Left cardiac atrium (tissue), 4 donors: Measurements from ENCODE around the gene CMTM3. TPM values are rescaled to one million over a fixed set of nuclear protein-coding genes. Genes with fewer than 3 reads are reported as not detected.
"Not testable (repeated sequence)": the region's sequence is repeated elsewhere in the genome, so short reads cannot be mapped to it uniquely, and the experiment has no call there.

Source experiments
- ATAC-seq, 2 donors: fragments of 200-7000 bp; cut with Tn5 transposase; one replicate each; pipeline ENCODE4 v1.9.1; 2020; ENCODE audit warnings: mild to moderate bottlenecking in 2 of 2, moderate library complexity in 2 of 2
- DNase-seq: peaks from one replicate; pipeline ENCODE4 v3.0.0-alpha.2; 2020
- intact Hi-C, 2 donors: fragments of 100-400 bp; cut with DNase I; formaldehyde crosslinking; loops; one replicate each; pipeline versions ENCODE4 v1.14.1 to v1.15.1; 2022 to 2023
- total RNA-seq, 2 donors: library from RNA; stranded (reverse); fragmentation: NEBNext Ultra II Directional; extraction: Animal tissue kit (Norgen Biotek cat#: 25700); gene quantifications; one replicate each; pipeline ENCODE4 v1.2.1, GENCODE V29; 2021
- donor health status: DM: no; HTN: yes; CAD: no.
- donor health status: DM: no; HTN: yes; CAD: no; lungs with severe emphysema.
- donor health status: DM: yes; HTN: yes; CAD: no.
- donor health status: Dilated cardiomyopathy.

Gene CMTM3
- total RNA-seq, 2 donors from 2014 or later, result 18.1 to 18.9 TPM

DNA sequence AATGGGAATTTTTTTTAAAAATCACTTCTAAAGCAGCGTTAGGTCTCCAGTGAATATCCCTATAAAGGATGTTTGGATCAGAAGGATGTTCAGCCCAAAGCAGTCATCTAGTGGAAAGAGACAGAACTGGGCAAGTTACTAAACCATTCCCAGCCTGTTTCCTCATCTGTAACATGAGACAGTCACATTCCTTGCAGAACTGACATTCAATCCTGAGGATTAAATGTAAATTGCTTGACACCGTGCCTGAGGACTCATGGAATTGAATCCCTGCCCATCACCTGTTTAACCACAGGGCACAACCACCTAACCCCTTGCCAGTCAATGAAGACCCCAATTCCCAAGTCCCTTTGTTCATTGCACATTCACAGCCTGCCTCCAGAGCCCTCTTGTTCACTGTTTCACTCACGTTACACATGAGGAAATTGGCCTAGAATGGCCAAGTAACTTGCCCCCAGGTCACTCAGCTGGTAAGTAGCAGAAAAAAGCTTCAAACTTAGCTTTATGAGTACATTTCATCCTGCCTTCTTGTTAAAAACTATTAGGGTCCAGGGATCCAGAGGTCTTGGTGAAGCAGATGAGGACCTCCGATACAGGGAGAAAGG is 23.8 kb upstream of the CMTM3 start:
- intact Hi-C loops, result no loop called here
- no peak for ATAC-seq

DNA sequence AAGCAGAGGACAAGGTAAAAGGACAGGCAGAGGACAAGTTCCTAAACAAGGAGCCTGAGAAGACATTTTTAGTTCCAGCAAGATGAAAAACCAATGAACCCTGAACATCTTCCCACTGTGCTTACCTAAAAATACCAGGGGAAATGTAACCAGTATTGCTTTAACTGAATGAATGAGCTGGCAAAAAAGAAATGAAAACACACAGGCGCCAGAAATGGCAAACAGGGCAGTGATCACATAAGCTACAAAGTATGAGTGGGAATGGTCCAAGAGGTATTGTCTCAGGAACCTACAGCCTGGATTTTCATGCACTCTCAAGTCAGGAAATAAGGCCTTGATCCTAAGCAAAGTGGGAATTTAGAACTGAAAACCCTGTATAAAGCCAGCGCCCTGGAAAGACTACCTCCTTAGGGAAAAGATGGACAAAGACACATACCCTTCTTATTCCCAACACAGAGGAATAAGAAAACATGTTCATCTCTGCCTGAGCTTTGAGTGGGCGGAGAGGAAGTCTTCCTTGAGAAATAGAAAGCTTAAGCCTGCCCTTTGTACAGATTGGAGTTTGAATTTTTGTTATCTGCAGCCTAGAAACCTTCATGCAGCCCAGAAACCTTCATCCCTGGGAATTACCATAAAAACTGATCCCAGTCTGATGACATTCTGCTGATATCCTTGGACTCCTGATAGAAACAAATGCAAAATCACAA is 23.1 kb upstream of the CMTM3 start:
- DNase-seq, result no peak
- intact Hi-C loops, result no loop called here
- no peak for ATAC-seq

More for the DNA sequence above, 23.8 kb upstream of the CMTM3 start:
- no peak for DNase-seq

DNA sequence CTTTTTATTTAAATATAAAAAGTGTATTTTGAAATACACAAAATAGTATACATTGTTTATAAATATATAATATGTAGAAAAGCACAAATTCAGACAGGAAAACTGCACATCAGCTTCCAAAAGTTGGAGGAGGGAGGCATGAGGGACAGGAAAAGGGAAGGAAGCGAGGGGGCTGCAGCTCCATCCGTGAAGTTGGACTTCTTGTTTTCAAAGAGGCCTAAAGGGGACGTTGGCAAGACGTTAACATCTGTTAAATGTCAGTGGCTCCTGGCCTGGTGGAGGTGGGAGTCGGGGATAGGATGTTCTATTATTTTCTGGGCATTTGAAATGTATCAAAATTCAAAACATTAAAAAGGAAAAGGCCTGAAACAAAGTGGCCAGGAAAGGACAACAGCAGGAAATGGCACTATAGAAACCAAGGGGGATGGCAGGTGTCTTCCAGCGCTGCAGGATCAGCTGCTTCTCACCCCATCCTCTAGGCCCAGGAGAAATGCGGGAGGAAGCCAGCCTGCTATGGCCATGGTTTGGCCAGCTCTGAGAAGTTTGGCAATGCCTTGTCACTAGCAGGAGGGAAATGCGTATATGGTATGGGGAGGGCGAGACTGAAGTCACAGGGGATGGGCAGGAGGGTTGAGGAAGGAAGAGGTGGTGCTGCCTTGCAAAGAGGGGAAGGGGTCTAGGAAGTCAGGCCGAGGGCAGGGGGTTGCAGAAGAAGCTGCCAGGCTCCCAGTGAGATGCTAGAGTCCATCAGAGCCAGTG is 18.8 kb upstream of the CMTM3 start:
- intact Hi-C loops, result no loop called here
- ATAC-seq (peak in 1 of 2 donors; percentile 39), DNase-seq (no peak)

DNA sequence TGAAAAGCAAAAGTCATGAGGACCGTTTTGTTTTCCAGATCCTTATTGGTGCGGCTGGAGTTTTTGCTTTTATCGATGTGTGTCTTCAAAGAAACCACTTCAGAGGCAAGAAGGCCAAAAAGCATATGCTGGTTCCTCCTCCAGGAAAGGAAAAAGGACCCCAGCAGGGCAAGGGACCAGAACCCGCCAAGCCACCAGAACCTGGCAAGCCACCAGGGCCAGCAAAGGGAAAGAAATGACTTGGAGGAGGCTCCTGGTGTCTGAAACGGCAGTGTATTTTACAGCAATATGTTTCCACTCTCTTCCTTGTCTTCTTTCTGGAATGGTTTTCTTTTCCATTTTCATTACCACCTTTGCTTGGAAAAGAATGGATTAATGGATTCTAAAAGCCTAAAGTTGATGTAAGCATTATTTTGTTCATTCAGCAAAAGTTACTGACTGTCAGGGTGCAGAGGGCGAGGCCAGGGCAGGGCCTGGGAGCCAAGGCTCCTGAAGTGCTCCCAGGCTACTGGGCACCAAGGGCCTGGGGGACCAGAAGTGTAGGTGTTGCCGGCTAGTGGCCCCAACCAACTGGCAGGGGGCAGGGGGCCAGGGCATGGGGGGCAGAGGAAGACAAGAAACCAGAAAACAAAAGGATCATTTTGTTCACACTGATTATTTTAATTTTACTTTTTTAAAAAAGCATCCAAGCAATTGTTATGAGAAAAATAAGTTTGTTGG is 16.5 kb upstream of the CMTM3 start:
- DNase-seq (no peak), ATAC-seq (no peak)
- intact Hi-C loops, result no loop called here

DNA sequence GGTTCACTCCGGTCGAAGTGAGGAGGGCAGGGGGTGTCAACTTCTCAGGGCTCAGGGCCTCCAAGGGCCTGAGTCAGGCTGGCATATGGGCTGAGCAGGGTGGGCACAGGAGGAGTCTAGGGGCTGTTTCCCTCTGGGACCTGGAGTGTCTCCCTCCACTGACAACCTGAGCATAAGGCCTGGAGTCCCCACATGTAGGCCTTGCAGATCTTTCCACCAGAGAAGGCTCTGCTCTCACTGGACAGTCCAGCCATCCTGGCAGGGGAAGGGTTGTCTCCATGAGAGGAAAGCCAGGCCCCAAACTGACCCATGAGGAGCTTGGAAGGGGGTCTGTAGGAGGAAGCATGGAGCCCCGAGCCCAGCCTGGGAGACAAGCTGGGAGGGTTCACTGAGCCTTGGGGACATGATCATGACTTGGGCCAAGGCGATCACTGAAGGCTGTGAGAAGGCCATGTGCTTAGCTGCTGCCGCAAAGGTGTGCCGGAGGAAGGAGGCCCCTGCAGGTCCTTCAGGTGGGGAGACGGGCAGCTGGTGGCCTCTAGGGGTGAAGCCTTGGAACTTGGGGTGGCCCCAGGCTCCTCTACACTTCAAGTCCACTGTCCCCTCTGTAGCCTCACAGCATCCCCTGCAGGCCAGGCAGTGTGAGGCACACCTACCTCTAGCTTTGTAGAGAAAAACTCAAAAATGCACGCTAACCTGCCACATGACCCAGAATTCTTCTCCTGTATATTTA is 15.4 kb upstream of the CMTM3 start:
- ATAC-seq (peak; percentile 79 to 83), DNase-seq (no peak)
- intact Hi-C loops, result no loop called here

DNA sequence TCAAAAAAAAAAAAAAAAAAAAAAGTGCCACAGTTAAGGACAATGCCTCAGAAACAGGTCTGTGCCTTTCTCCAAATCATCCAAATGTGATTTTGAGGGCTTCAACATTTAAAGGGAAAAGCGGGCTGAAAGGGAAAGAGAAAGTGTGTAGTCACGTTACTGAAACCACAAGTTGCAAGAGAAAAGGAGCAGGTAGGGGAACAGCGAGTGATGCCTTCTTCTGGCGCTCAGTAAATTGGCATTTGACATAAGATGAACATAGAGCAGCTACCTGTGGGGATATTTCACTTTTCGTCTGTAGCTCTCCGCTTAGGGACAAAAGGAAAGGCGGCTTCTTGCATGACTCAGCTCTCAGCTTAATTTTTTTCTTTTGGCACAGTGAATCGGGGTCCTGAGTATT is 14.2 kb upstream of the CMTM3 start:
- intact Hi-C loops, result no loop called here
- DNase-seq, result no peak
- no peak for ATAC-seq

DNA sequence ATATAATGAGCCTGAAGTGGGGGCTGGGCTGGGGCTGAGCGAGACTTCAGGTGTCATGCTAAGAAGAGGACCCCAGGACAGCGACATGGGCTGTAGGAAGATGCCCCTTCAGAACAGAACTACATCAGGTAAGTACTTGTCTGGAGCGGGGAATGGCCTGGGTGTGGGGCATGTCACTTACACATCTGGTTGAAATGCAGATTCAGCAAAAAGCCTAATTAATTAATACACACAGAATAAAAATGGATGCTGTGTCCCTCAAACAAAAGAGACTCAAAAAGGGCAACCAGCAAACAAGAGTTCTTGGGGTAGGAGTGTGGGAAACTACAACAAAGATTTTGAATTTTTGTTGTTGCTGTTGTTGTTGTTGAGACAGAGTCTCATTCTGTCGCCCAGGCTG is 13.5 kb upstream of the CMTM3 start:
- no peak for DNase-seq
- intact Hi-C loops, result no loop called here
- ATAC-seq, result no peak

DNA sequence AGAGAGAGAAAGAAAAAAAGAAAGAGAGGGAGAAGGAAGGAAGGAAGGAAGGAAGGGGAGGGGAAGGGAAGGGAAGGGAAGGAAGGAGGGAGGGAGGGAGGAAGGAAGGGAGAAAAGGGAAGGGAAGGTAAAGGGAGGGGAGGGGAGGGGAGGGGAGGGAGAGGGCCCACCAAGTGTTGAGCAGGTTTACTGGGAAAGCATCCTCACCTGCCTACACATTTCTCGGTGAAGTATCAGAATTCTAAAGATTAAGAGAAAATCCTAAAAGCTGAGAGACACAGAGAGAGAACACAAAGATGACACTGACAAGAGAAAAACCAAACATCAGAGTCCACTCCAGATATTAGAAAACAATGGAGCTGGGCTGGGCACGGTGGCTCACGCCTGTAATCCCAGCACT is 12.3 kb upstream of the CMTM3 start:
- no peak for DNase-seq
- no peak for ATAC-seq
- intact Hi-C loops, result no loop called here

DNA sequence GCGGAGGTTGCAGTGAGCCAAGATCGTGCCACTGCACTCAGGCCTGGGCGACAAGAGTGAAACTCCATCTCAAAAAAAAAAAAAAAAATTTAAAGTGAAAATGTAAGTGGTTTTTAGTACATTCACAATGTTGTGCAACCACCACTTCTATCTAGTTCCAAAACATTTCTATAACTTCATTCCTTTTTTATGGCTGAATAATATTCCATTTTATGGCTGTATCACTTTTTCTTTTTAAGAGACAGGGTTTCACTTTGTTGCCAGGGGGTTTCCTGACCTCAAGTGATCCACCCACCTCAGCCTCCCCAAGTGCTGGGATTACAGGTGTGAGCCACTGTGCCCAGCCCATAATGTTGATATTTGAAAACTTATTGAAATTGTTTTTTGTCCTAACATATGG is 11.7 kb upstream of the CMTM3 start:
- DNase-seq, result no peak
- intact Hi-C loops, result no loop called here
- no peak for ATAC-seq

DNA sequence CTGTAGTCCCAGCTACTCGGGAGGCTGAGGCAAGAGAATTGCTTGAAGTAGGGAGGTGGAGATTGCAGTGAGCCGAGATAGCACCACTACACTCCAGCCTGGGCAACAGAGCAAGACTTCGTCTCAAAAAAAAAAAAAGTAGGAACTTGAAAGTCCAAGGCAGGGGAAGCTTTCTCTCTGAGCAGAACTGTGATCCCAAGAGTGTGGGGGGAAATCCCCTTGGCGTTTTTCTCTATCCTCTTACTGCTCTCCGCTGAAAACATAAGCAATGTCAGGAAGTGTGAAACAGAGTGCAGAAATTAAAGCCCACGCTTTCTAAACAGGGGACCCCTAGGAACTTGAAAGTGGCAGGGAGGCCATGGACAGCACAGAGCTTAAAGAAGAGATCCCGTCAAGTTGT is 9.8 kb upstream of the CMTM3 start:
- DNase-seq (no peak), ATAC-seq (peak in 1 of 2 donors; percentile 11)
- intact Hi-C loops, result no loop called here

DNA sequence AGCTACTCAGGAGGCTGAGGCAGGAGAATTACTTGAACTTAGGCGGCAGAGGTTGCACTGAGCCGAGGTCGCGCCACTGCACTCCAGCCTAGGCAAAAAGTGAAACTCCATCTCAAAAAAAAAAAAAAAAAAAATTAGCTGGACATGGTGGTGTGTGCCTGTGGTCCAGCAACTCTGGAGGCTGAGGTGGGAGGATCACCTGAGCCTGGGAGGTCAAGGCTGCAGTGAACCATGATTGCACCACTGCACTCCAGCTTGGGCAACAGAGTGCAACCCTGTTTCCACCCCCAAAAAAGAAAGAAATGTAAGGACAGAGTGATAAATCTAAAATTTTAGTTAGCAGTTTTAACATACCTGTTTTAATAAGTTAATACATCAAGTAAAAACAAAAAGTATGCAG is 7.9 kb upstream of the CMTM3 start:
- intact Hi-C loops, DNase-seq: not testable (repeated sequence)

DNA sequence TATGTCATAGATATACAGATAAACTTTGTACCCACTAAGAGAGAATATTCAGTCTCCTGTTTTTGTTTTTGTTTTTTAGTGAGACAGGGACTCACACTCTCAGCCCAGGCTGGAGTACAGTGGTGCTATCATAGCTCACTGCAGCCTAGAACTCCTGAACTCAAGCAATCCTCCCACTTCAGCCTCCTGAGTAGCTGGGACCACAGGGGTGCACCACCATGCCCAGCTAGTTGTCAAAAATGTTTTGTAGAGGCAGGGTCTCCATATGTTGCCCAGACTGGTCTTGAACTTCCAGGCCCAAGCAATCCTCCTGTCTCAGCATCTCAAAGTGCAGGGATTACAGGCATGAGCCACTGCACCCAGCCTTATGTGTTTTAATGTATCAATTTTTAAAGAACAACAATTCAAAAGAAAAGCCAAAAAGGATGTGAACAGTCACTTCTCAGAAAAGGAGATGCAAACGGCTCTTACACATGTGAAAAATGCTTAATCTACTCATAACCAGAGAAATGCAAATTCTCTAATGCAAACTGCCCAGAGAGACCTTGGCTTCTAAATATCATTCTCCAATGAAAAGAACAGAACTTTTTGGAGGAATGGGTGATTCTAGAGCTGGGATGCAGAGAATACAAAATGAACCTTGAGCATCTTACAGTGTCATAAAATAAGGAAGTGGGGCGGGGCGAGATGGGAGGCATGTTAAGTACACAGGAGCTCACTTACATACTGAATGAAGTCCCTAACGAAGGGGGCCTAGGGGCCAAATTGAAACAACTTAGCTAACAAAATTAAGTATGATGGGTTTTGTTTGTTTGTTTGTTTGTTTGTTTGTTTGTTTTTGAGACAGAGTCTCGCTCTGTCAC is 7.3 kb upstream of the CMTM3 start:
- ATAC-seq (no peak), DNase-seq (no peak)
- intact Hi-C loops, result no loop called here

More for the DNA sequence above, 7.9 kb upstream of the CMTM3 start:
- not testable (repeated sequence) for ATAC-seq

DNA sequence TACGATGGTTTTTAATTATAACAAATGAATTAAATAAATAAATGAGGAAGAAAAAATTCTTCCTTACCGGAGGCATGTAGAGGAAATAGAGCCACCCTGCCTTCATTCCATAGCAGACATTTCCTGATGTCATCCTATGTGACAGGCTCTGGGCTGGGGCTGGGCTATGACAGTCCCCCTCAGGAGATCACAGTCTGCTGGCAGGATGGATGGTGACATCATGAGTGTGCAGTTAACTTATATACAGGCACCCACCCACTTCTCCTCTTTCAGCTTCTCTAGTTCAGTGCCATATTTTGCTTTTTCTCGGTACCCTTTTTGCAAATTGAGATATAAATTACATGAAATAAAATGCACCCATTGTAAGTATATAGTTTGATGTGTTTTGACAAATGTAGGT is 6.4 kb upstream of the CMTM3 start:
- no peak for DNase-seq
- intact Hi-C loops, result no loop called here
- no peak for ATAC-seq

DNA sequence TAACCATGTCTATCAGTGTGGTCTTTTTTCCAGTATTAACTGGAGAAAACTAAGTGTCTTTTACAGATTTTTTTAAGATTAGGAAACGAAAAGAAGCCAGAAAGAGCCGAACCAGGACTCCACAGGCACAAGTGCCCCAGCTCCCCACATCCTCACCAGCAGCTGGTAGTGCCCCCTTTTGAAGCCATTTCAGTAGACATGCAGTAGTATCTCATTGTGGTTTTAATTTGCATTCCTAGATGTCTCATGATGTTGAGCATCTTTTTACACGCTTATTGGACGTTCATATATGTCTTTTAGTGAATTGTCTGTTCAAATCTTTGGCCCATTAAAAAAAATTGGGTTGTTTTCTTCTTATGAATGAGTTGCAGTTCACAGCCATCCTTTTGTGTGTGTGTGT is 4.8 kb upstream of the CMTM3 start:
- ATAC-seq, result no peak
- no peak for DNase-seq
- intact Hi-C loops, result loop anchor here (10.0 kb wide), 1 partner anchor 195 kb away; no protein-coding TSS in a partner anchor

DNA sequence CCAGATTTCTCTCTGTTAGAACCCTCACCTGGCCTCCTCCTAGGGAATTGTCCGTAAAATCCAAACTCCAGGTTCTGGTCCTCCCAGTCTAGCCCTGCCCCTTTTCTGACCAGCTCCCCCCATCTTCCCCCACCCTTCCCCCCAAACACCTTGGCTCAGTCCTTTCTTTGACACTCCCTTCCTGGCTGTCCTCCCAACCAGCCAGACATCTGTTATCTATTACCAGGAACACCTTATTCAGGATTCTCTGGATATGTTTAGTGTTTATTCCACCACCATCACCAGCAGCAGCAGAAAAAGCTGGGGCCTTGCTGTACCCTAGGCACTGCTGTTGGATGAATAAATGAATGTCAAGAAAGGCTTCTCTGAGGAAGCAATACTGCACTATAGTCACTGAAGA is 4.0 kb upstream of the CMTM3 start:
- ATAC-seq (no peak), DNase-seq (no peak)
- intact Hi-C loops, result loop anchor here (10.0 kb wide), 1 partner anchor 196 kb away; no protein-coding TSS in a partner anchor

DNA sequence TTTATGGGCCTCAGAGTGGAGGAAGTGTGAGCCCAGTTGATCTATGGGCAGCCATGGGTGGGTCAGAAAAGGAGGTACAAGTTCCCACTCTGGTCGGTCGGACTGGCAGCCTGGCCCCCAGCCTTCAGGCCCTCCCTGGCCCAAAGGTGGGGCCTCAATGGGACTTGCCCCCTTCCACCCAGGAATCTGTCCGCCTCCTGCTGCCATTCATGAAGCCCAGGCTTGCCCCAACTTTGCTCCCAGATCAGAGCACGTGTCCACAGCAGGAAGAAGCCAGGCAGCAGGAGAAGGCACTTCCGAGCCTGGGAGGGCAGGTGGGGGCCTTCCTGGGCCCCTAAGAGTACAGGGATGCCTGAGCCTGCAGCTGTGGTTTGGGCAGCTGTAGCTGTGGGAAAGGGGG is 3.0 kb upstream of the CMTM3 start:
- ATAC-seq (no peak), DNase-seq (no peak)
- intact Hi-C loops, result loop anchor here (10.0 kb wide), 1 partner anchor 197 kb away; no protein-coding TSS in a partner anchor

DNA sequence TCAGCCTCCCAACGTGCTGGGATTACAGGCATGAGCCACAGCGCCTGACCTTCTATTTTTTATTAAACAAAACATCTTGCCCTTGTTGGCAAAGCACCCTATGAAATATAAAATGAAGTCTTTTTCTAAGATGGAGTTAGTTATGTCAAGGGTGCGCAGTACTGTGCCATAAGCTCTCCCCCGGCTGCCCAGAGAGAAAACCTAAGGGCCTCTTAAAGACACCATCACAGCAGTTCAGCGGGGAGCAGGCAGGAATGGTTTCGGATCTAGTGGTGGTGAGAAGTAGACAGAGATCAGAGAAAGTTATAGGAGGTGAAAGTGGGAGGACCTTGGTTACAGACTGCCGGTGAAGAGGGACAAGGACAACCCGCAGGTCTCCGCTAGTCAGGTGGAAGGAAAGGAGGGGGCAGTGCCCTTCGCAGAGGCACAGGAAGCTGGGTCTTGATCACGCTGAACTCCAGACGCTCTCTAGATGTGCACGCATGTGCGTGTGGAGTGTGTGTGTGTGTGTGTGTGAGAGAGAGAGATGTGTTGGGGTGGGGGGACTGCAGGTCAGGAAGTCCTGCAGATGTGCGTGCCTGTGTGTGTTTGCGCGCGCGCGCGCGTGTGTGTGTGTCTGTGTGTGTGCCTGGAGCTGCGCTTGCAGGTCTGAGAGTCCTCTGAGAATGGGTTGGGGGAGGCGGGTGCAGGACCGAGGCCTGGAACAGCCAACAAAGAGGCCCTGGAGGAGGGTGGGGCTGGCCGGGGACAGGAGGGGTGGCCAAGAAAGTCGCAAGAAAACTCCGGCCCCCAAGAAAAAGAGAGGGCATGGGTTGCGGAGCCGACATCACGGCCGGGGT is 748 bp upstream of the CMTM3 start:
- ATAC-seq (peak; percentile 17 to 35), DNase-seq (peak; percentile 69)

More for the DNA sequence above, 748 bp upstream of the CMTM3 start:
- intact Hi-C loops, result loop anchor here (10.0 kb wide), 1 partner anchor 199 kb away; no protein-coding TSS in a partner anchor
